WTC11 (cell line): ENCODE results near the gene RPN2. TPM values are rescaled to one million over a fixed set of nuclear protein-coding genes. Genes with fewer than 3 reads are reported as not detected.
A peak's percentile ranks its signal among the peaks of the same experiment; 100 is the strongest.

Experiments
- ATAC-seq: fragments of 200-7000 bp; cut with Tn5 transposase; 2 replicates; pipeline ENCODE4 v1.10.0; 2021; ENCODE audit warnings: mild to moderate bottlenecking, moderate library complexity
- CTCF ChIA-PET: fragments of 300-600 bp; sonication (Branson Sonifier 250); formaldehyde crosslinking; loops from one replicate; lab custom pipeline; 2021; ENCODE audit warnings: antibody characterized with exemption; lab: Charles Lee
- POLR2A ChIA-PET: fragments of 350-600 bp; sonication (Branson Sonifier 250); formaldehyde crosslinking; loops from one replicate; lab custom pipeline; 2021; ENCODE audit warnings: antibody characterized with exemption; lab: Charles Lee
- DNase-seq: peaks from one replicate; pipeline ENCODE4 v3.0.0; 2021; ENCODE audit warnings: low spot score
- H3K27ac Mint-ChIP-seq: 2 replicates; pipeline ENCODE4 v1.8.0; 2021; ENCODE audit warnings: mixed read lengths
- H3K27me3 Mint-ChIP-seq: 2 replicates; pipeline ENCODE4 v1.8.0; 2021; ENCODE audit warnings: low read depth, mild to moderate bottlenecking, moderate library complexity, mixed read lengths
- H3K36me3 Mint-ChIP-seq: 2 replicates; pipeline ENCODE4 v1.8.0; 2021; ENCODE audit warnings: mixed read lengths
- H3K4me1 Mint-ChIP-seq: 2 replicates; pipeline ENCODE4 v1.8.0; 2022; ENCODE audit warnings: mixed read lengths
- H3K4me3 Mint-ChIP-seq: 2 replicates; pipeline ENCODE4 v1.8.0; 2021; ENCODE audit warnings: mild to moderate bottlenecking, moderate library complexity, mixed read lengths
- H3K9me3 Mint-ChIP-seq: 2 replicates; pipeline ENCODE4 v1.8.0; 2021; ENCODE audit warnings: mixed read lengths
- AFF4 ChIP-seq: sonication (generic); formaldehyde crosslinking; IDR thresholded peaks from 2 replicates; pipeline ENCODE4 v1.8.1; 2023; ENCODE audit warnings: mild to moderate bottlenecking, missing genetic modification reagents, borderline replicate concordance
- CDX4 ChIP-seq: fragments of 250-450 bp; sonication (Bioruptor Pico); IDR thresholded peaks from 2 replicates; pipeline ENCODE4 v1.9.0; 2021; ENCODE audit warnings: moderate library complexity, mild to moderate bottlenecking, inconsistent platforms, borderline replicate concordance
- ETV6 ChIP-seq: sonication (generic); formaldehyde crosslinking; IDR thresholded peaks from 2 replicates; pipeline ENCODE4 v1.8.1; 2022; ENCODE audit warnings: mild to moderate bottlenecking, missing genetic modification reagents
- FOXP1 ChIP-seq: sonication (generic); formaldehyde crosslinking; IDR thresholded peaks from 2 replicates; pipeline ENCODE4 v1.8.0; 2022; ENCODE audit warnings: missing genetic modification reagents, mild to moderate bottlenecking, moderate library complexity, borderline replicate concordance
- GRHL2 ChIP-seq: fragments of 250-450 bp; sonication (Bioruptor Pico); IDR thresholded peaks from 2 replicates; pipeline ENCODE4 v1.8.0; 2022; ENCODE audit warnings: mild to moderate bottlenecking, moderate library complexity; ENCODE audit not compliant: insufficient replicate concordance, severe bottlenecking
- NFATC4 ChIP-seq: fragments of 250-450 bp; sonication (Bioruptor Pico); IDR thresholded peaks from 2 replicates; pipeline ENCODE4 v1.9.0; 2021; ENCODE audit warnings: mild to moderate bottlenecking
- TEAD4 ChIP-seq: sonication (generic); formaldehyde crosslinking; IDR thresholded peaks from 2 replicates; pipeline ENCODE4 v1.8.0; 2022; ENCODE audit warnings: mild to moderate bottlenecking, missing genetic modification reagents
- TP53 ChIP-seq: sonication (generic); formaldehyde crosslinking; IDR thresholded peaks from 2 replicates; pipeline ENCODE4 v1.8.1; 2023; ENCODE audit warnings: mild to moderate bottlenecking, missing genetic modification reagents
- ZNF232 ChIP-seq: sonication (generic); formaldehyde crosslinking; IDR thresholded peaks from 2 replicates; pipeline ENCODE4 v1.8.0; 2022; ENCODE audit warnings: mild to moderate bottlenecking, missing genetic modification reagents
- ZNF425 ChIP-seq: fragments of 250-450 bp; sonication (Bioruptor Pico); conservative IDR thresholded peaks from 2 replicates; pipeline ENCODE4 v1.9.0; 2021; ENCODE audit warnings: mild to moderate bottlenecking
- total RNA-seq: library from RNA; stranded (reverse); gene quantifications from 3 replicates; pipeline ENCODE4 v1.2.3, GENCODE V29; 2021
- TF ChIP-seq, protein P1 (sequence below): sonication (generic); formaldehyde crosslinking; IDR thresholded peaks from 2 replicates; pipeline ENCODE4 v1.8.1; 2022; ENCODE audit warnings: mild to moderate bottlenecking, moderate library complexity, missing genetic modification reagents
- TF ChIP-seq, protein P2 (sequence below): sonication (generic); formaldehyde crosslinking; IDR thresholded peaks from 2 replicates; pipeline ENCODE4 v1.8.1; 2022; ENCODE audit warnings: low read depth, mild to moderate bottlenecking, moderate library complexity, missing genetic modification reagents, borderline replicate concordance
- TF ChIP-seq, protein P3 (sequence below): fragments of 250-450 bp; sonication (Bioruptor Pico); IDR thresholded peaks from 2 replicates; pipeline ENCODE4 v1.8.0; 2021; ENCODE audit warnings: mild to moderate bottlenecking
- TF ChIP-seq, protein P4 (sequence below): sonication (generic); formaldehyde crosslinking; IDR thresholded peaks from 2 replicates; pipeline ENCODE4 v1.8.0; 2022; ENCODE audit warnings: mild to moderate bottlenecking, missing genetic modification reagents

The RPN2 gene
- total RNA-seq, 1 experiment from 2014 or later: 205 TPM

DNA sequence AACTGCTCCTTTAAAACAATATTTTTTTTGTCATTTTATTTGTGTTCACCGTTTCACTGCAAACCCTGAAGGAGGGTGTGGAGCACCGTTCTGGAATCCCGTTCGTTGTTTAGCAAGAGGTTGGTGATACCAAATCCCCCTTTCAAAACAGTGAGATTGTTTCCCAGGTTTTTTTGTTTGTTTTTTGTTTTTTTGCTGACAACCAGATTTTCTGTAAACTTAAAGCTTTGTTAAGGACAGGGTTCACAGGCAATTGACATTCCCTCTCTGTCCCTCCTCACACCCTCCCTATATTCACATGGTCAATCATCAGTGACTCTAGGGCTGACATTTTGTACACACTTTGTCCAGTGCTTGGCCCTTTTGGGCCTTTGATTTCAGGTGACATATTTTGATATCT, 21.2 kb downstream of the RPN2 start:
- H3K4me1 Mint-ChIP-seq: peaks cover 5% of the 10 kb centered on the region
- H3K27me3 Mint-ChIP-seq: no peaks in the 10 kb centered on the region
- H3K9me3 Mint-ChIP-seq: no peaks in the 10 kb centered on the region
- ChIA-PET CTCF (interaction anchor here (1.4 kb wide), 1 partner anchor 8 kb away, joined by 10 read pairs; no protein-coding TSS in a partner anchor), POLR2A (no interaction called here)
- 0 out of 2 replicates have a peak overlapping the region, but pooled peaks have one; percentile 25 for H3K27ac Mint-ChIP-seq
- peaks cover 68% of the 10 kb centered on the region for H3K36me3 Mint-ChIP-seq
- DNase-seq: no peak
- TF ChIP-seq, protein P1, sequence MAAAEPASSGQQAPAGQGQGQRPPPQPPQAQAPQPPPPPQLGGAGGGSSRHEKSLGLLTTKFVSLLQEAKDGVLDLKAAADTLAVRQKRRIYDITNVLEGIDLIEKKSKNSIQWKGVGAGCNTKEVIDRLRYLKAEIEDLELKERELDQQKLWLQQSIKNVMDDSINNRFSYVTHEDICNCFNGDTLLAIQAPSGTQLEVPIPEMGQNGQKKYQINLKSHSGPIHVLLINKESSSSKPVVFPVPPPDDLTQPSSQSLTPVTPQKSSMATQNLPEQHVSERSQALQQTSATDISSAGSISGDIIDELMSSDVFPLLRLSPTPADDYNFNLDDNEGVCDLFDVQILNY (CRISPR knock-in tag): no peak
- no peak for TF ChIP-seq ZNF425
- no peak for TF ChIP-seq AFF4 (CRISPR knock-in tag)
- TF ChIP-seq NFATC4: no peak
- TF ChIP-seq, protein P2, sequence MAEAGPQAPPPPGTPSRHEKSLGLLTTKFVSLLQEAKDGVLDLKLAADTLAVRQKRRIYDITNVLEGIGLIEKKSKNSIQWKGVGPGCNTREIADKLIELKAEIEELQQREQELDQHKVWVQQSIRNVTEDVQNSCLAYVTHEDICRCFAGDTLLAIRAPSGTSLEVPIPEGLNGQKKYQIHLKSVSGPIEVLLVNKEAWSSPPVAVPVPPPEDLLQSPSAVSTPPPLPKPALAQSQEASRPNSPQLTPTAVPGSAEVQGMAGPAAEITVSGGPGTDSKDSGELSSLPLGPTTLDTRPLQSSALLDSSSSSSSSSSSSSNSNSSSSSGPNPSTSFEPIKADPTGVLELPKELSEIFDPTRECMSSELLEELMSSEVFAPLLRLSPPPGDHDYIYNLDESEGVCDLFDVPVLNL: no peak
- TF ChIP-seq ZNF232: no peak
- no peak for ATAC-seq
- no peak overlapping the region for H3K4me3 Mint-ChIP-seq

GRCh38 chr20:37200926-37201826, 22.0 kb downstream of the RPN2 start:
- no peak for ATAC-seq
- Mint-ChIP-seq H3K4me3 (no peak overlapping the region), H3K27me3 (no peaks in the 10 kb centered on the region), H3K27ac (peak overlapping the region; percentile 25; the same call in 1 of the 2 replicates), H3K36me3 (peaks cover 73% of the 10 kb centered on the region), H3K9me3 (no peaks in the 10 kb centered on the region), H3K4me1 (no peaks in the 10 kb centered on the region)
- ChIA-PET POLR2A (interaction anchor here (0.7 kb wide), 2 partner anchors 11 to 58 kb away, joined by 3 to 5 read pairs; no protein-coding TSS in a partner anchor), CTCF (interaction anchor here (0.6 to 1.4 kb wide), 2 partner anchors 9 to 526 kb away, joined by 3 to 10 read pairs; no protein-coding TSS in a partner anchor)
- DNase-seq: no peak
- TF ChIP-seq CDX4 (no peak), FOXP1 (CRISPR knock-in tag) (no peak), ETV6 (CRISPR knock-in tag) (no peak), TEAD4 (no peak), TP53 (no peak), AFF4 (CRISPR knock-in tag) (no peak), GRHL2 (CRISPR knock-in tag) (no peak)
- TF ChIP-seq, protein P2: no peak
- TF ChIP-seq, protein P3, sequence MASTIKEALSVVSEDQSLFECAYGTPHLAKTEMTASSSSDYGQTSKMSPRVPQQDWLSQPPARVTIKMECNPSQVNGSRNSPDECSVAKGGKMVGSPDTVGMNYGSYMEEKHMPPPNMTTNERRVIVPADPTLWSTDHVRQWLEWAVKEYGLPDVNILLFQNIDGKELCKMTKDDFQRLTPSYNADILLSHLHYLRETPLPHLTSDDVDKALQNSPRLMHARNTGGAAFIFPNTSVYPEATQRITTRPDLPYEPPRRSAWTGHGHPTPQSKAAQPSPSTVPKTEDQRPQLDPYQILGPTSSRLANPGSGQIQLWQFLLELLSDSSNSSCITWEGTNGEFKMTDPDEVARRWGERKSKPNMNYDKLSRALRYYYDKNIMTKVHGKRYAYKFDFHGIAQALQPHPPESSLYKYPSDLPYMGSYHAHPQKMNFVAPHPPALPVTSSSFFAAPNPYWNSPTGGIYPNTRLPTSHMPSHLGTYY (CRISPR knock-in tag): no peak
- TF ChIP-seq, protein P4, sequence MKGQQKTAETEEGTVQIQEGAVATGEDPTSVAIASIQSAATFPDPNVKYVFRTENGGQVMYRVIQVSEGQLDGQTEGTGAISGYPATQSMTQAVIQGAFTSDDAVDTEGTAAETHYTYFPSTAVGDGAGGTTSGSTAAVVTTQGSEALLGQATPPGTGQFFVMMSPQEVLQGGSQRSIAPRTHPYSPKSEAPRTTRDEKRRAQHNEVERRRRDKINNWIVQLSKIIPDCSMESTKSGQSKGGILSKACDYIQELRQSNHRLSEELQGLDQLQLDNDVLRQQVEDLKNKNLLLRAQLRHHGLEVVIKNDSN (CRISPR knock-in tag): no peak
